Erythroblast (primary cell): ENCODE results near the gene RAB11FIP5.

Experiments used
- DNase-seq, 2 experiments: peaks; one replicate each; lab custom pipeline; 2025; lab: John Stamatoyannopoulos, UW
- GATA1 ChIP-seq: IDR thresholded peaks from 2 replicates; pipeline ENCODE4 v1.6.1; 2011; ENCODE audit warnings: low read depth, mild to moderate bottlenecking, control low read depth, low read length, moderate library complexity
- POLR2A ChIP-seq: IDR thresholded peaks from 2 replicates; pipeline ENCODE4 v1.6.1; 2011; ENCODE audit warnings: mild to moderate bottlenecking, low read length

Gene RAB11FIP5

DNA sequence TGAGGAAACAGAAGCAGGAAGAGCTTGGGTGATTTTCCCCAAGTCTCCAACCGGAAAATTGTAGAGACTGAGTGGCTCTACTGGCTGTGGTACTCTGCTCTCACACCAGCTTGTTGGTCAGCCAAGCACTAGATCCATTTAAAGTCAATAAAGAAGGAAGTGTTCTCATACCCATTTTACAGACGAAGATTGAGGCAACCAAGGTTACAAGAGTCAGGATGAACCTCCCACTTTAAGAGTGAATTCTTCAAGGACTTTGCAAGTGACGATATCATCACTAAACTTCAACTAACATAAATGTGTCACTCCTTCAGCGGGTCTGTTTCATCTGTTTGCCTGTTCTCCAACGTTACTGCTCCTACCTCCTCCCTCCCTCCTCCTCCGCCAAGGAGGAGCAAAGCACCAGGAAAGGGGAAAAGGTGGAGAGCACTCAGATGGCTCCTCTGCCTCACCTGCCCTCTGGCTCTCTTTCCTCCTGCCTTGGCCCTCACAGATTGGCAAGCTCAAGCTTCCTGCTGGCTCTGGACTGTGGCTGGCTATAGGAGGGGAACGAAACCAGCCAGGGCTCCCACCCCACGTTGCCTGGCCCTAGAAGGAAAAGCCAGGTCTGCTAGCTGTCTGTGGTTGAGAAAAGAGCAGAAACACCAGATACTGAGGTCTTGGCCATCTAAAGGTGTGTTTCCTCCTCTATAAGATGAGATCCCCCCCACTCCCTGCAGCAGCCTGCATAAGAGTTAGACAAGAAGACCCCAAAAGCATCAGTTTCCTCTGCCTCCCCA, 3.6 kb upstream of the RAB11FIP5 start:
- no peak for DNase-seq
- TF ChIP-seq POLR2A = no peak
- no peak for TF ChIP-seq GATA1

DNA sequence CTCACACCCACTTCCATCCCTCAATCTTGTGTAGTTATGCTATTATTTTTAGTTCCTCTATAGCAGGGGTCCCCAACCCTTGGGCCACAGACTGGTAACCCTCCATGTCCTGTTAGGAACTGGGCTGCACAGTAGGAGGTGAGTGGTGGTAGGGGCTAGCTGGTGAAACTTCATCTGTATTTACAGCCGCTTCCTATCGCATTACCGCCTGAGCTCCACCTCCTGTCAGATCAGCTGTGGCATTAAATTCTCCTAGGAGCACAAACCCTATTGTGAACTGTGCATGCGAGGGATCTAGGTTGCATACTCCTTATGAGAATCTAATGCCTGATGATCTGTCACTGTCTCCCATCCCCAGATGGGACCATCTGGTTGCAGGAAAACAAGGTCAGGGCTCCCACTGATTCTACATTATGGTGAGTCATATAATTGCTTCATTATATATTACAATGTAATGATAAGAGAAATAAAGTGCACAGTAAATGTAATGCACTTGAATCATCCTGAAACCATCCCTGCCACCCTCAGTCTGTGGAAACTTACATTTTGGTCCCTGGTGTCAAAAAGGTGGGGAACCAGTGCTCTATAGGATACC, 1.6 kb upstream of the RAB11FIP5 start:
- no peak for DNase-seq
- TF ChIP-seq POLR2A (no peak), GATA1 (no peak)

DNA sequence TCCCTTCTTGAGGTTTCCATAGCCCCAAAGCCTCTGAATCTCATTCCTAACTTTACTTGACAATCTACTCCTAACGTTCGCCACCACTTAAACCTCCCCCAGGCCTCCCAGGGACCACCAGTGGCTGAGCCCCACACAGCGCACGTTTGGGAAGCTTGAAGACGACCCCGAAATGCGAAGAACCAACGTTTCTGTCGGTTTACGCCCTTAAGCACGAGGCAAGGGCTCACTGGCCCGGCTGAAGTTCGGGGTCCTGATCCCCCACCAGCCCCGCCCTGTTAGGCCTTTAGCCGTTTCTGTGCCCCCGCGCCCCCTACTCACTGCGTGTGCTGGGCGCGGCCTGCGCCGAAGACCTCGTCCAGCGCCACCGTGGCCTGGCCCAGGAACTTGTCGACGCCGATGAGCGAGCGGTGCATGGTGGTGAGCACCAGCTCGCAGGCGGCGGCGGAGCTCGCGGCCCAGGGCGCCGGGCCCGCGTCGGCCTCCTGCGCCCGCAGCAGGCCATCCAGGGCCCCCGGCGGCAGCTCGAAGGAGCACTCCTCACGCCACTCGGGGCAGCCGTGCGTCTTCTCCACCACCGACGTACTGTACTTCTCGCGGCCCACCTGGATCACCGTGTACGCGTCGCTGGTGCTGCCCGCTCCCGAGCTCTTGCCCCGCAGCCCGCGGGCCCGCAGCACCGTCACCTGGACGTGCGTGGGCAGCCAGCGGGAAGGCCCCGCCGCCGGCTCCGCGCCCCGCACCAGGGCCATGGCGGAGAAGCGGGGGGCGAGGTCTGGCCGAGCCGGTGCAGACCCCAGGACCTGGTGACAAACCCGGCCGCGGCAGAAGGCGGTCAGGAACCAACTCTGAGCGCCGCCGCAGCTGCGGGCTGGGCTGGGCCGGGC, 479 bp downstream of the RAB11FIP5 start:
- DNase-seq = peak; percentile 23 to 34
- TF ChIP-seq GATA1 (no peak), POLR2A (no peak)

DNA sequence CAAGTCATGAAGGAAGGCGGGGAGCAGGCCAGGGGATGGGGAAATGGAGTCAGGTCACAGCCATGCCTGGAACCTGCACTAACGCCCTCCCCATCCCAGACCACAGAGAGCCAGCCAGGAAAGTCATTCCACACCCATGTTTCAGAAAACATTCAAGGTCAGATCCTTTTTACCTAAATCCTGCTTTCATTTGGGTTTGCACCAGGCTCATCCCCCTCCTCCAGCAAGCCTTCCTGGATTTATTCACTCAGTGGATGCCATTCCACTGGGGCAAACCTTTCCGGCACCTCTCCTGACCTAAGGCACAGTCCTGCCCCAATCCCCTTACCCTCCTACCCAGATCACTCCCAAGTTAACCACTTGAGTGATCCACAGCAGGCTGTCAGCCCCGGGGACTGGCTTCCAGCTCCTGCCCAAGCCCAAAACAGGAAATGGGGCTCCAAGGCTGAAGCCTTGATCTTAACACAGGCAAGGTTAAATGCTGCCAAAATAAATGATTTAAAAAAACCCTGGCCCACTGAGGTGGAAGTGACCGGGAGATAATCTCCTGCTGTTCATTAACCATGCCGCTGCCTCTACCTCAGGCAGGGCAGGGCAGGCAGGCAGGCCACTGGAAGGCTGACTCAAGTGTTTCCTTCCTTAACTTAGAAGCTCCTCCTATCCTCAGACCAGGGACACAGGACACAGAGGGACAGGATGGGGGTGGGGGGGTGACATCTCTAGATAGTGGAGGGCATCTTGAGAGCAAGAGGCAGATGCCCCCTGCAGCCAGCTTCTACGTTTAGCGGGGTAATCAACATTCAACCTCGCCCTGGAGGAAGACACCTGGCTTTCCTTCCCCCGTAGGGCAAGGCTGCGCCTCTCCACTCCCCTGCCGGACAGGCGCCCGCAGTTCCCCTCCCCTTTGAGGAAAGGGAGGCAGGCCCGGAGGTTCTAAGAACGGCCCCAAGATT, 1.4 kb downstream of the RAB11FIP5 start:
- no peak for TF ChIP-seq GATA1
- no peak for TF ChIP-seq POLR2A
- no peak for DNase-seq

DNA sequence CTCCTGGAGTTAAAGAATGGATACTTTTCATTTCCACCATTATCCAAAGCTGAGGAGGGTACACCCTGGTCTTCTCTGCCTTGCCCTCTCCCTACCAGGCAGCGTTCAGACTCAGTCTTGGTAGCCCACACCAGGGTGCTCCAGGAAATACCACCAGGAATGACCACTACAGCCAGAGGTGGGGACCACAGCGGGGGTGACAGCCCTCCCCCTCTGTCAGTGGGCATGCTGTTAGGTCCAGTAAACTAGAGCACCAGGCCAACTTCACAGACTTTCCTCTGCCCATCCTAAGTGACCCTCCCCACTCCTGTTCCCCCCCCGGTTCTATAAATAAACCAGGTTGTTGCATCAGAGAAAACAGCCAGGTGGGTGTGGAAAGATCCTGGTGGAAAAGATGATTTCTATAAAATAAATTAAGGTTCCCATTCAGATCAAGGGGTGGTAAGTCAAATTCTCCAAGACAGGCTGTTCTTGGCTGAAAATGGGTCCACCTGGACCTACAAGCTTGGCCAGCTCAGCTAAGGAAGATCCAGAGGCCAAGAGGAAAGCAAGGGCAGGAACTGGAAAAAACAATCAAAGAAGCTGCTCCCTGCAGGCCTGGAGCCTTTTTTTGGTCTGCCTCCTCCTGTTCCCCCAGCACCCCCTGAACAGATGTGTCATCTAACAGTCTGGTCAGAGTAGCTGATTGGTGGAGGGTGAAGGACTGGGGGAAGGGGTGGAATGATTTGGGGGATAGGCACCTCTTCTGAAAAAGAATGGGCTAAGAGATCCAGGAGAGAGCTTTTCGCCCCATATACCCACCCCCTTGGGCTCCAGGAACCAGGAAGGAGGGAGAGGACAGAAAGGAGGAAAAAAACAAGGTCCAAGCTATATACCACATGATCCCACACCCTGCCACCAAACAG, 2.3 kb downstream of the RAB11FIP5 start:
- TF ChIP-seq GATA1 (no peak), POLR2A (no peak)
- DNase-seq = no peak

DNA sequence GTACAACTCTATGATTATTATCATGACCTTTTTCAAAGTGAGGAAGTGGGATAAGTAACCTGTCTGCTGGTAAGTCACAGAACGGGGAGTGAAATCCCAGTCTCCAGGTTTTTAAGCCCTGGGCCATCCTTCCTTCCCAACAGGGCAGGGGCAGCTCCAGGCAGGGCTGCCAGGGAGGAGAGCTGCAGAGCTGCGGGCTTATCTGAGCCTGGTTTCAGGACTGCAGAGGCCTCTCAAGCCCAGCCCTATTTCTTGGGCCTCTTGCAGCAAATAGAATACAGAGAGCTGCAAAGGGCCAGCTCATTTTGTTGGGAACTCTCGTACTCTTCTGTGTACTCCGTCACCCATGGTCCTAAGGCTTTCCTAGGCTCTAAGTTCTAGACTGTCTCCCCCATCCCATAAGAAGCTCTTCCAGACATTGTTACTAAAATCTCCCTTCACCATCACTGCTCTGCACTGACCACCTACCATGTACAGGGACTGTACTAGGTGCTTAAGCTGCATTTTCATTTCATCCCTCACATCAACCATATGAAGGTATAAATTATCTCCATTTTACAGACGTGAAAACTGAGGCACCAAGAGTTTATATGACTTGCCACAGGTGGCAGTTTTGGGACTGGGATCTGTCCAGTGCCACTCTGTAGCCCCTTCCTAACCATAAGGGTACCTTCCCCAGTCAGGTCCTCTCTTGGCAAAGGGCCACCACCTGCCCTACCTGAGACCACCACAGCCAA, 3.1 kb downstream of the RAB11FIP5 start:
- DNase-seq = no peak
- no peak for TF ChIP-seq POLR2A
- no peak for TF ChIP-seq GATA1

DNA sequence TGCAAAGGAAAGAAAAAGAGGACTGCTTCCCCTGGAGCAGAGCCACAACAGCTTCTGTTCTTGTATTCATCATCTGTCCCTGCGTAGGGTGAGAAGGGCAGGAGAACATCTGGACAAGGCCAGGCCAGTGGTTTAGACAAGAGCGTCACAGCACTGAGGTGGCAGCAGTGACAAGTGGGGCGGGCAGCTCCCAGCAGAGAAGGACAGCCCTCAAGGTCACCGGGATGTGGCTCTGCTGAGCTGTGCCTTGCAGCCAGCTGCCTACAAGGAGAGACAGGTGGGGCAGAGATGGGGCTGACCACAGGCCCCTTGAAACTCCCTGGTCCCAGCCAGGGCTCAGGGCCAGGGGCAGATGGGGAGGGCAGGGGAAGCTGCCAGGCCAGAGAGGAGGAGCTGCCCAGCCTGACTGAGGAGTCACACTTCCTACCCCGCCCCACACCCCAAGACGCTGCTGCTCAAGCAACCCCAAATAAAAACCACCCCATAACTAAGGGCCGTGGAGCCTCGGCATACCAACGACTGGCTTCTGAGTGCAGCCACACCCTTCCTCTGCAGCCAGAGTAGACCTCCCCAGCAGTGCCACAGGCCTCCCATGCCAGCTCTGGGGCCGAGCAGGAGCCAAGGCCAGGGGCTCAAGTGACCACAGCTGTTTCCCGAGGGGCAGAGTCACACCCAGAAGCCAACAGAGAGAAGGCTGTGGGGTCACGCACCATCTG, 5.4 kb downstream of the RAB11FIP5 start:
- no peak for TF ChIP-seq POLR2A
- no peak for TF ChIP-seq GATA1
- no peak for DNase-seq

DNA sequence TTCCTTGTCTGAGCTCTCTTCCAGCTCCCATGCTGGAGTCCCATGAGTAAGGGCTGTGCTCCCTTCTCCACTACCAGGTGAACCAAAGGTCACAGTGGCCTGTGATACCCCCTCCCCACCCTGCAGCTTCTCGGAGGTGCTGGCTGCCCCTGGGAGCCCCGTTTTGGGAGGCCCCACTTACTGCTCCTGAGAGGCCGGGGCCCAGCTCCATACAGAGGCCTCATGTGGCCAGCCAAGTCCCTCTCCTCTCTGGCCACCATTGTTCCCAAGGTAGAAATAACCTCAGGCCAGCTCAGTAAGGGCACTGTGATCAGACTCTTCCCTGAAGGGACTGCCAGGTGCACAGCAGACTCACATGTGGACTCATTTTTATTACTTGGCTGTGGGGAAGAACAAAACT, 6.0 kb downstream of the RAB11FIP5 start:
- DNase-seq = no peak
- TF ChIP-seq POLR2A (no peak), GATA1 (no peak)

DNA sequence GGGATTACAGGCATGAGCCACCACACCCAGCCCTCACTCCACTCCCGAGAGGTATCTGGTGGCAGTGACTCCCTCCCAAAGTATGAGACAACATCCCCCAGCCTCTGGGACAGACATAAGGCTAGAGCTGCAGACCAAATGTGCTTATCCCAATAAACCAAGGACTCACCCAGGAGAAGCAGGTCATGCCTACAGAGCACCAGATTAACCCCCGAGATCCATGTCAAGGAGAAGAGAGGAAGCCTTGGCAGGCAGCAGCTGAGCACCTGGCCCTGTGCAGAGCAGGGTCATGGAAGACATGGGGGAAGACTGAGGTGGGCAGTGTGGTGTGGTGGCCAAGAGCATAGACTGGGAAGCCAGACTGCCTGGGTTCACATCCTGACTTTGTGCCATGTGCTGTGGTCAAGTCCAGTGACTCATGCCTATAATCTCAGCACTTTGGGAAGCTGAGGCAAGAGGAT, 7.2 kb downstream of the RAB11FIP5 start:
- TF ChIP-seq POLR2A = no peak
- TF ChIP-seq GATA1 = no peak
- no peak for DNase-seq

DNA sequence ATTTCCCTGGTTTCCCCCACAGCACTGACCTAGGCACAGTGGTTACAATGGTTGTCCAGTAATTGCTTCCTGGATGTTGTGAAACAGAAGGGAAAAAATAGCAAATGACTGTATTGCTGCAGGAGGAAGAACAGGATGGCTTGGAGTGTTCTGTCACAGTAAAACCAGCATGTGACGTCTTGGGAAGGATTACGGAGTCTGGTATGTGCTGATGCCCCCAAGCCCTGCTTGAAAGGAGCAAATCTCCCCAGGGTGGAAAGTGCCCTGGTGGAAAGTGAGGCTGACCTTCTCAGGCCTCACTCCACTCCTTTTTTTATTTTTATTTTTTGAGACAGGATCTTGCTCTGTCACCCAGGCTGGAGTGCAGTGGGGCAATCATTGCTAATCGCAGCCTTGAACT, 7.8 kb downstream of the RAB11FIP5 start:
- DNase-seq = no peak
- no peak for TF ChIP-seq GATA1
- no peak for TF ChIP-seq POLR2A
